AG09319 (cell line): ENCODE data around the gene PLBD2.

ENCODE experiments used
- DNase-seq: peaks from one replicate; pipeline ENCODE4 v3.0.0-alpha.2; 2010; ENCODE audit warnings: low read depth; ENCODE audit errors: extremely low read depth
- TF ChIP-seq, protein P1 (sequence below): IDR thresholded peaks from 2 replicates; pipeline ENCODE4 v1.5.1; 2011; ENCODE audit warnings: low read depth, mild to moderate bottlenecking, inconsistent platforms, low read length, moderate library complexity

PLBD2 gene

GRCh38 chr12:113391145-113391544, 32.8 kb downstream of the PLBD2 start:
- TF ChIP-seq, protein P1, sequence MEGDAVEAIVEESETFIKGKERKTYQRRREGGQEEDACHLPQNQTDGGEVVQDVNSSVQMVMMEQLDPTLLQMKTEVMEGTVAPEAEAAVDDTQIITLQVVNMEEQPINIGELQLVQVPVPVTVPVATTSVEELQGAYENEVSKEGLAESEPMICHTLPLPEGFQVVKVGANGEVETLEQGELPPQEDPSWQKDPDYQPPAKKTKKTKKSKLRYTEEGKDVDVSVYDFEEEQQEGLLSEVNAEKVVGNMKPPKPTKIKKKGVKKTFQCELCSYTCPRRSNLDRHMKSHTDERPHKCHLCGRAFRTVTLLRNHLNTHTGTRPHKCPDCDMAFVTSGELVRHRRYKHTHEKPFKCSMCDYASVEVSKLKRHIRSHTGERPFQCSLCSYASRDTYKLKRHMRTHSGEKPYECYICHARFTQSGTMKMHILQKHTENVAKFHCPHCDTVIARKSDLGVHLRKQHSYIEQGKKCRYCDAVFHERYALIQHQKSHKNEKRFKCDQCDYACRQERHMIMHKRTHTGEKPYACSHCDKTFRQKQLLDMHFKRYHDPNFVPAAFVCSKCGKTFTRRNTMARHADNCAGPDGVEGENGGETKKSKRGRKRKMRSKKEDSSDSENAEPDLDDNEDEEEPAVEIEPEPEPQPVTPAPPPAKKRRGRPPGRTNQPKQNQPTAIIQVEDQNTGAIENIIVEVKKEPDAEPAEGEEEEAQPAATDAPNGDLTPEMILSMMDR: no peak

GRCh38 chr12:113391650-113392337, 33.4 kb downstream of the PLBD2 start:
- DNase-seq: no peak
- TF ChIP-seq, protein P1: no peak

More at GRCh38 chr12:113391145-113391544, 32.8 kb downstream of the PLBD2 start:
- DNase-seq: no peak

GRCh38 chr12:113392520-113392919, 34.1 kb downstream of the PLBD2 start:
- no peak for DNase-seq
- TF ChIP-seq, protein P1: no peak

- TF ChIP-seq, protein P1: no peak
- no peak for DNase-seq
These were observed 34.7 kb downstream of the PLBD2 start for GRCh38 chr12:113392988-113393579.

- TF ChIP-seq, protein P1: no peak
- DNase-seq: no peak
These were observed 35.4 kb downstream of the PLBD2 start for GRCh38 chr12:113393749-113394148.

- no peak for DNase-seq
- TF ChIP-seq, protein P1: no peak
These were observed 36.7 kb downstream of the PLBD2 start for GRCh38 chr12:113395119-113395518.

- DNase-seq: no peak
- TF ChIP-seq, protein P1: no peak
These were observed 37.8 kb downstream of the PLBD2 start for GRCh38 chr12:113396200-113396599.
